Activated CD8-positive, alpha-beta memory T cell treated with anti-CD3 and anti-CD28 coated beads, Interleukin-2, amount 50 U/mL, for 4 hours (primary cell): ENCODE measurements around the gene TTBK1.

Experiments used
- DNase-seq: peaks from one replicate; pipeline ENCODE4 v3.0.0-alpha.2; 2020

TTBK1 gene

DNA sequence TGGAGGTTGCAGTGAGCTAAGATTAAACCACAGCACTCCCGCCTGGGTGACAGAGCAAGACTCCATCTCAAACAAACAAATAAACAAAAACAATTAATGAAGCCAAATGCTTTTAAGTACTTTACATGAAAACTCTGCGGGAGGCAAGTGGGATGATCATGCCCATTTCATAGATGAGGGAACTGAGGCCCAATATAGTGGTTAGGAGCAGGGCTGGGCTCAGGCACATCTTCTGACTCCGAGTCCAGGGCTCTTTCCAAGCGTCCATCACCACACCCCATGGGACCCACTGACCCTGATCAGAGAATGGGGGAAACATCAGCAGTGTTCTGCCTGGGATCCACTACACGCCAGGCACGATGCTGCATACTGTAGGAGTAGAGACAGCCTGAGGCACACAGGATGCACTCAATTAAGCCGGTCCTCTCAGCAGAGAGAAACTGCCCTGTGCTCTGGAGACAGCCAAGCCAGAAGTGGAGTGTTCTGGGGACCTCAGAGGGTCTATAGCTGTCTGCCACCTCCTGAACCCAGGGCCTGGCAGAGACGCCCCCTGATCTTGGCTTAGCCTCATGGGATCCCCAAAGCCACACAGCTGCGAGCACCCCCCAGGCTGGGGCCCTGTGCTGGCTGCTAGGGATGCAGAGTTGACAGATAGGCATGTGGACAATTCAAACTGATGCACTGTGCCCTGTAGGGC, 13.5 kb downstream of the TTBK1 start:
- no peak for DNase-seq

GRCh38 chr6:43257367-43258145, 14.3 kb downstream of the TTBK1 start:
- no peak for DNase-seq

DNA sequence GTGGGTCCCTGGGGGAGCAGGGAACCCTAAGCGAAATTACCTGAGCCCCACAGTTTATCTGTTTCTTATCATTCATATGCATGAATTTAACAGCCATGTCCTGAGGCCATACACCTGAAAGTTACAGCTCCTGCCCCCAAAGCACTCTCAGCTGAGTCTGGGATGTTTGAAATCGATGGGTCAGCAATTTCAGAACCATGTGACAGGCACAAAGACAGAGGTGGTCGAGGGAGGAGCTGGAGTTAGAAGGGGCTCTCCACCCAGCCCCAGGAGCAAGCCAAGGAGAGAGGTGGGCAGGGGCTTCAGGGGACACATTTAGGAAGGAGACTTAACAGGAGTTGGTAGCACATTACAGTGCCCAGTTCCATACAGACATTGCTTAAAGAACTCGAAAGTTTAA, 14.9 kb downstream of the TTBK1 start:
- no peak for DNase-seq

- no peak for DNase-seq
Measured at GRCh38 chr6:43258807-43259686, 15.8 kb downstream of the TTBK1 start.

DNA sequence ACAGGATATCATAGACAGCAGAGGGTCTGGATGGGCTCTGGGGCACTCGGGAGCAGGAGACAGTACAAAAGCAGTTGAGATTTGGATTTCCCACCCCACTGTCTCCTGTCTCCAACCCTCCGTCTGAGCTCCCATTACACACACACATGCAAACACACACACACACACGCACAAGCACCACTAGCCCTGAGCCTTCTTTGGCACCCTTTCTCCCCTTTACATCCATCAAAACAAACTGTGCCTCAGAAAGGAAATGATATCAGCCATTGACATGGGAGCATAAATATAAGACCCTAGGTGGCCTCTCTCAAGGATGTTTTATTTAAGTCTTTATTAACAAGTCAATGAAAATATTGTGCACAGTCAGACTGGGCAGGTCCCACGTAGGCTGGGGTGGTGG, 17.5 kb downstream of the TTBK1 start:
- DNase-seq: no peak

DNA sequence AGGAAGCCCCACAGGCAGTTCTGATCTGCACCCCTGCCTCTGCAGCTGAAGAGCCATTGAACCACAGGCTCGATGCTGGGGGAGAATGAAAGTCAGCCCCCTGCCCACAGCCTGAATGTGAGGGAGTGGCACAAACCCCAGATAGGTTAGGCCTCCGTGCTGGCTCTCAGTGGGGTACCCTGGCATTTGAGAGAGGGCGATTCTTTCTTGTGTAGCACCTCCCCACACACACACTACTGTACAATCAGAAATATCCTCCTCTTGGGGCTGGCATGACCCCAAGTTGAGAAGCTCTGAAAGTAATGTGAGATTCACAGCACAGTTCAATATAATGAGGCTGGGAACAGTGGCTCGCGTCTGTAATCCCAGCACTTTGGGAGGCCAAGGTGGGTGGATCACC, 17.9 kb downstream of the TTBK1 start:
- no peak for DNase-seq

- DNase-seq: no peak
Measured at GRCh38 chr6:43262000-43262779, 18.9 kb downstream of the TTBK1 start.

DNA sequence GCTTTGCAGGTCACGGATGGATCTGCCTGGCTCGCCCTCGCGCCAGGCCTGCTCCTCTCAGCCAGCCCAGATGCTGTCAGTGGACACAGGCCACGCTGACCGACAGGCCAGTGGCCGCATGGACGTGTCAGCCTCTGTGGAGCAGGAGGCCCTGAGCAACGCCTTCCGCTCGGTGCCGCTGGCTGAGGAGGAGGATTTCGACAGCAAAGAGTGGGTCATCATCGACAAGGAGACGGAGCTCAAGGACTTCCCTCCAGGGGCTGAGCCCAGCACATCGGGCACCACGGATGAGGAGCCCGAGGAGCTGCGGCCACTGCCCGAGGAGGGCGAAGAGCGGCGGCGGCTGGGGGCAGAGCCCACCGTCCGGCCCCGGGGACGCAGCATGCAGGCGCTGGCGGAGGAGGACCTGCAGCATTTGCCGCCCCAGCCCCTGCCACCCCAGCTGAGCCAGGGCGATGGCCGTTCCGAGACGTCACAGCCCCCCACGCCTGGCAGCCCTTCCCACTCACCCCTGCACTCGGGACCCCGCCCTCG, 19.6 kb downstream of the TTBK1 start:
- DNase-seq: no peak

DNA sequence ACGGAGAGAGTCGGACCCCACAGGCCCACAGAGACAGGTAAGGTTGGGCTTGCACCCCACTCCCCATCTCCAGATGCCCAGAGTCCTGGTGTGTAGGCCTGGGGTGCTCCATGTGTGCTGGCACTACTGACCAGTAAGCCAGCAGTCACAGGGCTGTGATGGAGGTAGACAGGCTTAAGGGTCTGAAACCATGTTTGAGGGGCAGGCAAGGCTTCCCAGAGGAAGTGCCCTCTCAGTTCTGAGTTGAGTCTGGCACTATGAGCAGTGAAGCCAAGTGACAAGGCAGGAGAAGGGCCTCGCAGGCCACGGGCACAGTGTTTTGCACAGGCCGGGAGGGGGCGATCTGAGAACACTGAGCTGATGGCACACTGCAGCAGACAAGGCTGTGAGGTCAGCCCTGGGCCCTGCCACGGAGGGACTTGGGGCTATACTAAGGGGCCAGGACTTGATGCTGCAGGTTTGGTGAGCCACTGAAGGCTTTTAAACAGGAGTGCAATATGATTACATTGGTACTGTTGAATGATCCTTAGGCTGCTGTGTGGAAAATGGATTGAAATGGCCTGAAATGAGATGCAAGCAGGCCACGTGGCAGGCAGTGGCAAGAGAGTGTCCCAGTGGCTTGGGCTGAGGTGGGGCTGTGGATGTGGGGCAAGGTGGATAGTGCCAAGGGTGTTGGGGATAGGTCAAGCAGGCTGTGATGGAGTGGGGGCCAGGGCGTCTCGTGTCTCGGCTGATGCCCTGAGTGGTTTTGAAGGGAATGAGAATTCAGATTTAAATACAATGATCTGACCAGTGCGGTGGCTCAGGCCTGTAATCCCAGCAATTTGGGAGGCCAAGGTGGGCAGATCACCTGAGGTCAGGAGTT, 20.3 kb downstream of the TTBK1 start:
- peak; percentile 75 for DNase-seq

GRCh38 chr6:43264599-43265145, 21.4 kb downstream of the TTBK1 start:
- DNase-seq: no peak

DNA sequence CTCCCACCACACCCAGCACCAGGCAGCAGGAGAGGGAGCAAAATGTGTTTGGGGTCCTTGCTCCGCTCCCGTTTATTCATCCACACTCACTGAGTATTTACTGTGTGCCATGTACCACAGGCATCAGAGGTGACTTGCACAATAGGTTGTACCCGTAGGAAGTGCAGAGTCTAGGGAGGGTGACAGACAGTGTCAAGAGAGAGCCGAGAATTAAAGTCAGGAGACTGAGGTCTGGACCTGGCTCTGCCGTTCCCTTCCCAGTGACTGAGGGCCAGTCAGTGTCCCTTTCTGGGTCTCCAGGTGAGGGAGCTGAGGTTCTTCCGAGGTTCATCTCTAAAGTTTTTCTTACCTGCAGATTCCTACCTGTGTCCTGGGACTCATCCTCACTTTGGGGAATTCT, 22.3 kb downstream of the TTBK1 start:
- DNase-seq: no peak

- DNase-seq: no peak
Measured at GRCh38 chr6:43267619-43268354, 24.5 kb downstream of the TTBK1 start.

GRCh38 chr6:43268355-43268700, 25.0 kb downstream of the TTBK1 start:
- DNase-seq: no peak

GRCh38 chr6:43268782-43269272, 25.5 kb downstream of the TTBK1 start:
- no peak for DNase-seq

DNA sequence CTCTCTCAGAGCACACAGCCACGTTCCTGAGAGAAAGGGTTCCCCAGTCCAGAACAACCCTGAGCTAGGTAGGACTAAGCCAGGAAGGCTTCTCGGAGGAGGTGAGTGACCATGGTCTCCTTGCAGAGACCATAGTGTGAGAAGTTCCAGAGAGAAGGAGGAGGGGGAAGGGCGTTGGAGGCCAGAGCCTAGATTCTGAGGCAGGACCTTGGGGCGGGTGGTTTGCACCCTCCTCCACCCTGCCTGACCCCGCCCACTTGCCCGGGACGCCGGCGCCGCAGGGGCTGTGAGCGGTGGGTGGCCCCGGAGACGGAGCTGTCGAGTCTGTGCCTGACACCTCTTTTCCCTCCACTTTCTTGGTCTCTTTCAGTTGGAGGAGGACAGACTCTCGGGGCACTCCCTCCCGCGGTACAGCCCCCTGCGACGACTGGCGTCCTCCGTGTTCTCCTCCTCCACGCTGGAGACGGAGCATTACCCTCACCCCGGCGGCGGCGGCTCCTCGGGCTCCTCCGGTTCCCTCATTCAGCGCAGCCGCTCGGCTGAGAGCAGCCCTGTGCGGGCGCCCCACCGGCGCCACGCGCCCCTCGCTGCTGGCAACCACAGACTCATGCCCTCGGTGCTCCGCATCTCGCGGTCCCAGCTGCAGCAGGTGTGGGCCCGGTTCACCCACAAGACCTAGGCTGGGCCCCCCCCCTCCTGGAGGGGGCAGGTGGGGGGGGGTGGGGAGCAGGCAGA, 26.2 kb downstream of the TTBK1 start:
- peak; percentile 53 for DNase-seq

- no peak for DNase-seq
Measured at GRCh38 chr6:43271103-43271815, 28.0 kb downstream of the TTBK1 start.

DNA sequence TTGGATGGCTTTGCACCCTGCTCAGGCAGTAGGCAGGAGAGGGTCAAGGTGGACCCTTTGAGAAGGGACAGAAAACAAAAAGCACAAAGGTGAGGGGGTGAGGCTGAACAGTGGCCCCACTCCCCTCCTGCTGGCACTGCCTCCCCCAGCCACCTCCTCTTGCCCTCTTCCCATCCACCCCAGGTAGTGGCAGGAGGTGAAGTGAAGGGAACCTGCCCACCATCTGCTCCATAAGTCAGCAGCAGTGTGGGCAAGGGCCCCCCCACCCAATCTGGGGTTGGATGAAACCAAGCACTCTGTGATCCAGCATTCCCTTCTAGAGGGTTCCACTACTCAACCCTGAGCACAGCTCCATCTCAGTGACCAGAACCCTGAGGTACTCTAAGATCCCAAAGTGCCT, 28.7 kb downstream of the TTBK1 start:
- DNase-seq: no peak

- DNase-seq: no peak
Measured at GRCh38 chr6:43273707-43274106, 30.4 kb downstream of the TTBK1 start.
